Ascending aorta (tissue), 2 donors: ENCODE data around the gene LTBP1. TPM values are rescaled to one million over a fixed set of nuclear protein-coding genes. Genes with fewer than 3 reads are reported as not detected.

Experiments used
- DNase-seq, 2 donors: peaks; one replicate each; pipeline ENCODE4 v3.0.0-alpha.2; 2019; ENCODE audit warnings: low spot score in 2 of 2
- H3K27ac ChIP-seq, 2 donors: fragments of 200-600 bp; sonication (generic); one replicate each; pipeline ENCODE4 v1.5.1; 2016 to 2017; ENCODE audit warnings: mild to moderate bottlenecking in 1 of 2
- H3K27me3 ChIP-seq: fragments of 200-600 bp; sonication (generic); one replicate; pipeline ENCODE4 v1.5.1; 2017
- H3K36me3 ChIP-seq, 2 donors: fragments of 200-600 bp; sonication (generic); one replicate each; pipeline ENCODE4 v1.5.1; 2016
- H3K4me1 ChIP-seq, 2 donors: fragments of 200-600 bp; sonication (generic); one replicate each; pipeline ENCODE4 v1.5.1; 2016 to 2017; ENCODE audit warnings: mild to moderate bottlenecking in 1 of 2
- H3K4me3 ChIP-seq, 2 donors: fragments of 200-600 bp; sonication (generic); one replicate each; pipeline ENCODE4 v1.5.1; 2016 to 2017; ENCODE audit warnings: mild to moderate bottlenecking in 1 of 2
- H3K9me3 ChIP-seq, 2 donors: fragments of 200-600 bp; sonication (generic); one replicate each; pipeline ENCODE4 v1.5.1; 2016
- intact Hi-C: fragments of 100-400 bp; cut with DNase I; formaldehyde crosslinking; loops from one replicate; pipeline ENCODE4 v1.15.1; 2023
- total RNA-seq: library from RNA; depleted of rRNA; stranded (reverse); fragments of >200 nt; gene quantifications from one replicate; pipeline ENCODE4 v1.1.0, GENCODE V29; 2016
- TF ChIP-seq, protein P1 (sequence below), 3 experiments: fragments of 200-600 bp in 2 of 3; fragments of 450-650 bp in 1 of 3; sonication (generic) in 2 of 3; IDR thresholded peaks; one replicate each; pipeline ENCODE4 v1.5.1; 2016 to 2019; ENCODE audit warnings: antibody characterized with exemption in 3 of 3, mild to moderate bottlenecking in 1 of 3, moderate library complexity in 1 of 3

Gene LTBP1
- total RNA-seq, 1 donor from 2014 or later: 295 TPM

DNA sequence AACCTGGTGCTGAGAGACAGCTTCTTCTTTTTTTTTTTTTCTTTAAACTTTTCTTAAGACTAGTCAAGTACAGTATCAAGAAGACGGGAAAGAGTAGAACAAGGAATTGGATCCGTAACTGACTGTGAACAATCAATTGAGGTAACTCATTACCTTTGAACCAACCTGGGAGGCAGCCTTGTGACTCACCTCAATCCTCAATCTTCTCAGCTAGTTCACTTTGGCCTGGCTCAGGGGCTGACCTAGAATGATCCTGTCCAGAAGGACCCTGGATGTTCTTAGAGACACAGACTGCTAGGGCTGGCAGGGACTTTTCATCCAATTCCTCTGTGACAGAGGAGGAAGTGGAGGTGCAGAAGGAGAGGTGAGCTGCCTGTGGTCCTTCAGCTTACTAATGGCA is 1.5 kb upstream of the LTBP1 start:
- TF ChIP-seq, protein P1, sequence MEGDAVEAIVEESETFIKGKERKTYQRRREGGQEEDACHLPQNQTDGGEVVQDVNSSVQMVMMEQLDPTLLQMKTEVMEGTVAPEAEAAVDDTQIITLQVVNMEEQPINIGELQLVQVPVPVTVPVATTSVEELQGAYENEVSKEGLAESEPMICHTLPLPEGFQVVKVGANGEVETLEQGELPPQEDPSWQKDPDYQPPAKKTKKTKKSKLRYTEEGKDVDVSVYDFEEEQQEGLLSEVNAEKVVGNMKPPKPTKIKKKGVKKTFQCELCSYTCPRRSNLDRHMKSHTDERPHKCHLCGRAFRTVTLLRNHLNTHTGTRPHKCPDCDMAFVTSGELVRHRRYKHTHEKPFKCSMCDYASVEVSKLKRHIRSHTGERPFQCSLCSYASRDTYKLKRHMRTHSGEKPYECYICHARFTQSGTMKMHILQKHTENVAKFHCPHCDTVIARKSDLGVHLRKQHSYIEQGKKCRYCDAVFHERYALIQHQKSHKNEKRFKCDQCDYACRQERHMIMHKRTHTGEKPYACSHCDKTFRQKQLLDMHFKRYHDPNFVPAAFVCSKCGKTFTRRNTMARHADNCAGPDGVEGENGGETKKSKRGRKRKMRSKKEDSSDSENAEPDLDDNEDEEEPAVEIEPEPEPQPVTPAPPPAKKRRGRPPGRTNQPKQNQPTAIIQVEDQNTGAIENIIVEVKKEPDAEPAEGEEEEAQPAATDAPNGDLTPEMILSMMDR (IDR thresholded peaks at IDR 0.05): no peak
- no peaks in the 10 kb centered on the region for H3K36me3 ChIP-seq
- no peak overlapping the region for H3K27ac ChIP-seq
- intact Hi-C loops: loop anchor here (5.0 to 10.0 kb wide), 5 partner anchors 173 to 640 kb away; partner anchors contain the start of gene TTC27
- H3K27me3 ChIP-seq: no peaks in the 10 kb centered on the region
- no peak for DNase-seq
- no peaks in the 10 kb centered on the region for H3K4me1 ChIP-seq
- H3K9me3 ChIP-seq: no peaks in the 10 kb centered on the region
- H3K4me3 ChIP-seq: no peak overlapping the region

DNA sequence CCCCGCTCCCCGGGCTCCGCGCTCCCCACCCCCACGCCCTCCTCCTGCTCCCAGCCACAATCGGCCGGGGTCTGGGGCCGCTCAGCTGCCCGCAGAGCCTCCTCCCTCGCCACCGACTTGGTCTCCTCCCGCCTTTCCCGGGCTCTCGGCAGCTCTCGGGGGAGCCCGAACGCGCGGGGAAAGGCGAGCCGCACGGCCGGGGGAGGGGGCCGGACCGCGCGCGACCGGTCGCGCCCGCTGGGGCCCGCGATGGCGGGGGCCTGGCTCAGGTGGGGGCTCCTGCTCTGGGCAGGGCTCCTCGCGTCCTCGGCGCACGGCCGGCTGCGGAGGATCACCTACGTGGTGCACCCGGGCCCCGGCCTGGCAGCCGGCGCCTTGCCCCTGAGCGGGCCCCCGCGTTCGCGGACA is 327 bp downstream of the LTBP1 start:
- no peak for DNase-seq
- no peaks in the 10 kb centered on the region for H3K27me3 ChIP-seq
- H3K9me3 ChIP-seq: no peaks in the 10 kb centered on the region
- TF ChIP-seq, protein P1 (IDR thresholded peaks at IDR 0.05): no peak
- H3K27ac ChIP-seq: peak overlapping the region; percentile 74 to 91
- intact Hi-C loops: loop anchor here (2.0 to 10.0 kb wide), 7 partner anchors 68 to 638 kb away; partner anchors contain the start of gene TTC27
- no peaks in the 10 kb centered on the region for H3K4me1 ChIP-seq
- H3K4me3 ChIP-seq: peak overlapping the region; percentile 83 to 100
- no peaks in the 10 kb centered on the region for H3K36me3 ChIP-seq

DNA sequence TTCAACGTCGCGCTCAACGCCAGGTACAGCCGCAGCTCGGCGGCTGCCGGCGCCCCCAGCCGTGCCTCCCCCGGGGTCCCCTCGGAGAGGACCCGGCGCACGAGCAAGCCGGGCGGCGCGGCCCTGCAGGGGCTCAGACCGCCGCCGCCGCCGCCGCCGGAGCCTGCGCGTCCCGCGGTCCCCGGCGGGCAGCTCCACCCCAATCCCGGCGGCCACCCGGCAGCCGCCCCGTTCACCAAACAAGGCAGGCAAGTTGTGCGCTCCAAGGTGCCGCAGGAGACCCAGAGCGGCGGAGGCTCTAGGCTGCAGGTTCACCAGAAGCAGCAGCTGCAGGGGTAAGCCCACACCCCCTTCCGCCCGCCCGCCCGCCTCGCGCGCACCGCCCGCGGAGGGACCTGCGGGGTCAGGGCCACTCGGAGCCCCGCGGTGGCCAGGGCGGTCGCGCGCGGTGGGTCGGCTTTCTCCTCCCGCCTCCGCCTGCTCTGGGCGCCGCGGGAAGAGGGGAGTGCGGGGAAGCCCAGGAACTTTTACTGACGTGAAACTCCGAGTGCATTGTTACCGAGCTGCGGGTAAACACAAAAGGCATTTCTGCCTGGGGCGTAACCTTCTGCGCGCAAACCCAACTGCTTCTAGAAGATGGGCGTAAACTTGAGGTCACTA is 861 bp downstream of the LTBP1 start:
- intact Hi-C loops: loop anchor here (2.0 to 10.0 kb wide), 7 partner anchors 67 to 637 kb away; partner anchors contain the start of gene TTC27
- H3K4me1 ChIP-seq: no peaks in the 10 kb centered on the region
- peak in 1 of 2 donors; percentile 66 for DNase-seq
- no peaks in the 10 kb centered on the region for H3K27me3 ChIP-seq
- H3K36me3 ChIP-seq: no peaks in the 10 kb centered on the region
- peak overlapping the region; percentile 83 to 100 for H3K4me3 ChIP-seq
- TF ChIP-seq, protein P1 (IDR thresholded peaks at IDR 0.05): no peak
- peak overlapping the region; percentile 74 to 91 for H3K27ac ChIP-seq
- H3K9me3 ChIP-seq: no peaks in the 10 kb centered on the region

DNA sequence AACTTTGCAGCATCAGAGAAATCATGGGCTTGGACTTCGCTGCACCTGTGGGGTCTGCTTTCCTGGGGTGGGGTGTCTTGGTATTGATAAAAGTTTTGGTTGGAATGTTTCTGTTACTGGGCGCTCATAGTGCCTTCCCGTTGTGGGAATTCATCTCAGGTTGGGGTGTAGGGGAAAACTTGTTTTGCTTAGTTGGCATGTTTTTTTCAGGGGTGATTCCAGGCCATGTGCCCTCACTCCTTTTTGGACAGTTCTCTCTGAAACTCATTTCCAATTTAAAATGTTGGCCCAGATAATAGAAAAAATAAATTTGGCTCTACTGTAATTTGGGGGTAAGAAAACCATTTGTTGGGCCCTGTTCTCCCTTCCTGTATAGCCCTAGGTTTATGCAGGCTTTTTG is 1.5 kb downstream of the LTBP1 start:
- H3K27ac ChIP-seq: peak overlapping the region in 1 of 2 donors; percentile 91
- H3K9me3 ChIP-seq: no peaks in the 10 kb centered on the region
- TF ChIP-seq, protein P1 (IDR thresholded peaks at IDR 0.05): no peak
- no peaks in the 10 kb centered on the region for H3K27me3 ChIP-seq
- H3K4me3 ChIP-seq: peak overlapping the region; percentile 83 to 100
- DNase-seq: no peak
- no peaks in the 10 kb centered on the region for H3K4me1 ChIP-seq
- intact Hi-C loops: loop anchor here (5.0 to 10.0 kb wide), 5 partner anchors 176 to 637 kb away; partner anchors contain the start of gene TTC27
- H3K36me3 ChIP-seq: no peaks in the 10 kb centered on the region

DNA sequence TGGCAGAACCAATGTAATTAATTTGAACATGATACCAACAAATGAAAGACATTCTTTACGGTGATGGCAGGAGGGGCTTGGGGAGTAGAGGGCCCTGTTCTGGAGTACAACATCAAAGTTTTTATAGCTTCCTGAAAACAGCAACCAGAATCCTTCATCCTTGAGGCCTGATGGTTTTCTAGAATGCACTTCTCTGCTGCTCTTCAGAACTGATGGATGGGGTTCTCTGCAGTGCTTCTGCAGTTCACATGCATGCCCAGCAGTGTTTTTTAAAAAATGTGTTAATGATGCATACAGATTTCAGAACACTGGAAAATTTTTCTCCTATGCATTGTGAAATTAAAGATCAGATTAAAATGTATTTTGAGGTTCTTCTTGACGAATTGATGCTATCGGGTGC is 2.5 kb downstream of the LTBP1 start:
- H3K27ac ChIP-seq: no peak overlapping the region
- TF ChIP-seq, protein P1 (IDR thresholded peaks at IDR 0.05): no peak
- no peaks in the 10 kb centered on the region for H3K9me3 ChIP-seq
- H3K27me3 ChIP-seq: no peaks in the 10 kb centered on the region
- no peak overlapping the region for H3K4me3 ChIP-seq
- H3K36me3 ChIP-seq: no peaks in the 10 kb centered on the region
- intact Hi-C loops: loop anchor here (5.0 to 10.0 kb wide), 5 partner anchors 177 to 636 kb away; partner anchors contain the start of gene TTC27
- H3K4me1 ChIP-seq: no peaks in the 10 kb centered on the region
- no peak for DNase-seq
